NCI-H345 treated with DMSO at 0.1 percent for 48 hours (cell line): ENCODE data around the gene KRTAP25-1.

Experiments
- DNase-seq: peaks from one replicate; lab custom pipeline; 2025; ENCODE audit not compliant: unreplicated experiment; lab: John Stamatoyannopoulos, UW

The KRTAP25-1 gene

GRCh38 chr21:30289215-30289614, at the start of gene KRTAP25-1:
Gene KRTAP25-1 (minus strand): TSS chr21:30289514. CDS start chr21:30289490, 24 bp downstream.
- DNase-seq = no peak

- no peak for DNase-seq
These were observed 49.4 kb upstream of the KRTAP25-1 start for GRCh38 chr21:30338717-30339116.

- DNase-seq = no peak
These were observed 48.5 kb upstream of the KRTAP25-1 start for GRCh38 chr21:30337772-30338171.

GRCh38 chr21:30337276-30337744, 48.0 kb upstream of the KRTAP25-1 start, which contains the start of gene KRTAP27-1:
Gene KRTAP27-1 (minus strand): TSS chr21:30337694. CDS start chr21:30337668, 26 bp downstream.
- no peak for DNase-seq

- DNase-seq = no peak
These were observed 47.3 kb upstream of the KRTAP25-1 start for GRCh38 chr21:30336596-30336995.

GRCh38 chr21:30333736-30334135, 44.4 kb upstream of the KRTAP25-1 start:
- no peak for DNase-seq

GRCh38 chr21:30332681-30333080, 43.4 kb upstream of the KRTAP25-1 start:
- DNase-seq = no peak

GRCh38 chr21:30329203-30329875, 40.0 kb upstream of the KRTAP25-1 start:
- no peak for DNase-seq

GRCh38 chr21:30326390-30326789, 37.1 kb upstream of the KRTAP25-1 start:
- no peak for DNase-seq

- DNase-seq = no peak
These were observed 30.9 kb upstream of the KRTAP25-1 start, which contains the start of gene KRTAP26-1 for GRCh38 chr21:30320215-30320614. Gene KRTAP26-1 (minus strand): TSS chr21:30320315. CDS start chr21:30320035, 280 bp downstream.

GRCh38 chr21:30315701-30316100, 26.4 kb upstream of the KRTAP25-1 start:
- no peak for DNase-seq

- no peak for DNase-seq
These were observed 17.6 kb upstream of the KRTAP25-1 start for GRCh38 chr21:30306884-30307283.

- no peak for DNase-seq
These were observed 15.8 kb upstream of the KRTAP25-1 start for GRCh38 chr21:30305136-30305535.

- DNase-seq = no peak
These were observed 6.5 kb downstream of the KRTAP25-1 start, which contains the start of gene KRTAP24-1 for GRCh38 chr21:30282850-30283249. Gene KRTAP24-1 (minus strand): TSS chr21:30282950. CDS start chr21:30282932, 18 bp downstream.

- no peak for DNase-seq
These were observed 17.7 kb downstream of the KRTAP25-1 start for GRCh38 chr21:30271611-30272010.

GRCh38 chr21:30271156-30271555, 18.2 kb downstream of the KRTAP25-1 start:
- no peak for DNase-seq

- no peak for DNase-seq
These were observed 19.3 kb downstream of the KRTAP25-1 start for GRCh38 chr21:30269803-30270530.

- no peak for DNase-seq
These were observed 20.6 kb downstream of the KRTAP25-1 start for GRCh38 chr21:30268608-30269197.

- no peak for DNase-seq
These were observed 31.5 kb downstream of the KRTAP25-1 start for GRCh38 chr21:30257773-30258172.

GRCh38 chr21:30256100-30256499, 33.2 kb downstream of the KRTAP25-1 start:
- DNase-seq = no peak

GRCh38 chr21:30255679-30256078, 33.6 kb downstream of the KRTAP25-1 start:
- no peak for DNase-seq

GRCh38 chr21:30251781-30252180, 37.5 kb downstream of the KRTAP25-1 start:
- no peak for DNase-seq
